Stimulated activated naive CD8-positive, alpha-beta T cell treated with anti-CD3 and anti-CD28 coated beads, Interleukin-15, Interleukin-2, amounts not matched to agents 100 U/mL and 50 U/mL, for 24 hours (primary cell): ENCODE results near the gene NUDT4B.
A peak's percentile ranks its signal among the peaks of the same experiment; 100 is the strongest.
"Not testable (repeated sequence)": the region's sequence is repeated elsewhere in the genome, so short reads cannot be mapped to it uniquely, and the experiment has no call there.

Experiments
- ATAC-seq: fragments of 150-1000 bp; cut with Tn5 transposase; one replicate; pipeline ENCODE4 v1.10.0; 2021
- DNase-seq: peaks from one replicate; pipeline ENCODE4 v3.0.0; 2021

The NUDT4B gene

GRCh38 chr1:148735538-148735937 is 13.0 kb upstream of the NUDT4B start:
- DNase-seq, result not testable (repeated sequence)
- peak; percentile 79 for ATAC-seq

GRCh38 chr1:148738667-148739066 is 9.9 kb upstream of the NUDT4B start:
- ATAC-seq, DNase-seq: not testable (repeated sequence)

DNA sequence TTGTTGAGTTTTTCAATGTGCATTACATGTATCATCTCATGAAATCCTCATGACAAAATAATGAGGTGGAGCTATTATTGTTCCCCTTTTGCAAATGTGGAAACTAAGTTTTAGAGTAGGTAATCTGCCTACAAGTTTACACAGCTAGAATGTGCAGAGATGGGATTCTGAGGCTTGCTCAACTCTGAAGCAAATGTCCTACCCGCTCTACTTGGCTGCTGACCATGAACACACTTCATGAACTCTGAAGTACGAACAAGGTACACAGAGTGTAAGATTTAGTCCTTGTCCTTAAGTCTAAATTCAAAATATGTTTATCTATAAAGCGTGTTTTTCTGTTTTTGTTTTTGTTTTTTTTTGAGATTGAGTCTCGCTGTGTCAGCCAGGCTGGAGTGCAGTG is 5.4 kb upstream of the NUDT4B start:
- DNase-seq, ATAC-seq: not testable (repeated sequence)

DNA sequence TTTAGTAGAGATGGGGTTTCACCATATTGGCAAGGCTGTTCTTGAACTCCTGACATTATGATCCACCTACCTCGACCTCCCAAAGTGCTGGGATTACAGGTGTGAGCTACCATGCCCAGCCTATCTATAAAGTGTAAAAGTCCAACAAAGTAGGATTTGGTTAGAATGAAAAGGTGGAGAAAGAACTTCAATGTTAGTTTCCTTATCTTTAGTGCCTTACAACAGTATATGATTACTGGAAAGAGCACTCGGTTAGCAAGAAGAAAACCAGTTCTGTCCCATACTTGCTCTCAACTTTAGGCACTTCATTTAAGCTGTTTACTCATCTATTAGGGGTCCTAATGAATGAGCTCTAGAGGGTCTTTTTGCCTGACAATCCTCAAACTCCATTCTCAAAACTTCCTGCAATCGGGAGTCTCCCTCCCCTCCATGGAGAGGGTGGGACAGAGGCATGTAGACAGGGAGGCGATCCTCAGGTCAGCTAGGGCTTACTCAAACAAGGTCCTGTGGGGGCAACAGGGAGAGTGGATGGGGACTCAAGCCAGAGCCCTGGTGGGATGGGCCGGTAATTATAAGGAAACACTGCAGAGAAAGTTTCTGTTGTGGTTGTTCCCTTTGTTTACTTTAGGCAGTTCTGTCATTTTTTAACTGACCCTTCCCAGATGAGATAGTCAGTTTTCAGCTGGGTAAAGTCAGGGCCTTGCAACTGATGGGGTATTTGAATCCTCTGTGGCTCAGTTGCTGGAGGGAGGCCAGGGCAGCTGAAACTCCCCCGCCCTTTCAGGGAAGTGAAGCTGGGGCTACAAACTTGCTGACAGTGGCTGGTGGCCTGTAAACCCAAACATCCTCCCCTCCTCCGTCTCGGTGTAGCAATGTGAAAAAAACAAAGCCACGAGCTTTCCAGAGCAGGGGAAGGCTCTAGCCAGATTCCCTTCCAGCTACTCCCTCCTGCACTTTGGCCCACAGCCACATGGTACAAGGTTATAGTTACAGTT is 4.6 kb upstream of the NUDT4B start:
- not testable (repeated sequence) for DNase-seq, ATAC-seq

DNA sequence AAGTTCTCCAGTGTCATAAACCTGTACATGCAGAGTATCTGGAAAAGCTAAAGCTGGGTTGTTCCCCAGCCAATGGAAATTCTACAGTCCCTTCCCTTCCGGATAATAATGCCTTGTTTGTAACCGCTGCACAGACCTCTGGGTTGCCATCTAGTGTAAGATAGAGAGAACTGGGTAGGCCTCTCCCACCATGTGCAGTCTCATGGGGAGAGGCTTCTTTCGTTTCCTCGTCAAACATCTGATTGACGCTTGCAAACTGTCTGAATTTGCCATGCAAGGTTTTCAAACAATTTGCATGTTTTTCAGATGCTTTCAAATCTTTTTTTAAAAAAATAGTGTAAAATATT is 734 bp downstream of the NUDT4B start:
- peak; percentile 98 for ATAC-seq
- not testable (repeated sequence) for DNase-seq

- DNase-seq, result not testable (repeated sequence)
- peak; percentile 51 for ATAC-seq
These were observed 7.7 kb downstream of the NUDT4B start for GRCh38 chr1:148756231-148756630.

DNA sequence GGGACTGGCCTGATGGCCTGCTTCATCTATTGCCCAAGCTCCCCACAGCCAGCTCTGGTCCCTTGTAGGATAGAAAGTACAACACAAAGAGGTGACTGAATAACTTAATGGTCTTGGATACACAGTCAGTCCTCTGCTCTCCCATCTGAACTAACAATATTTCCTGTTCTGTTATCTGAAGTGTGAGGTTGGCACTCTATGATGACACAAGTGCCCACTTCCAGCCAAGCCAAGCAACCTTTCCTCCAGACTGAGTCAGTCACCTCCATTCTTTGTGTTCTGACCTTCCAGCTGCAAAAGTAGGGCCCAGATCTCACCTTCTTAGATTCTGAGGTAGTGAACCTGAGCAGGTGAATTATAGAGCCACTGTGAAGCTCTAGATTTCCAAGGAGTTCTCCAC is 8.9 kb downstream of the NUDT4B start:
- peak; percentile 22 for ATAC-seq
- not testable (repeated sequence) for DNase-seq

DNA sequence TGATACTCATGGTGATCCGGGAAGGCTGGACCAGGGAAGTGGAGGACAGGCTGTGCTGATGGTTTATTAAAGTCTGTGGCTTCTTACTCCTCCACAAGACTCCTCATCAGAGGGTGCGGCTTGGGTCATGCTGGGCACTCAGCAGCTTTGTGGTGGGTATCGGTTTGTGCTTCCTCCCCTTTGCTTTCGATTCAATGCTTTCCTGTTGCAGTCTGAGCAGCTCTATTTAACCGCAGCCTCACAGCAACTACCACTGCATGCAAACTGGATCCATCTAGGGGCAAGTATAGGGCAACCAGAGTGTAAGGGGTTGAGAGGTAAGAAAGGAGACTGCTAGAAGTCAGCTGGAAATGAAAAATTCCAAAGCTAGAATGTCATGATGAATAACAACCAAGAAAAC is 9.8 kb downstream of the NUDT4B start:
- not testable (repeated sequence) for DNase-seq
- peak; percentile 91 for ATAC-seq

- ATAC-seq, result peak; percentile 21
- not testable (repeated sequence) for DNase-seq
These were observed 10.4 kb downstream of the NUDT4B start for GRCh38 chr1:148758925-148759324.

DNA sequence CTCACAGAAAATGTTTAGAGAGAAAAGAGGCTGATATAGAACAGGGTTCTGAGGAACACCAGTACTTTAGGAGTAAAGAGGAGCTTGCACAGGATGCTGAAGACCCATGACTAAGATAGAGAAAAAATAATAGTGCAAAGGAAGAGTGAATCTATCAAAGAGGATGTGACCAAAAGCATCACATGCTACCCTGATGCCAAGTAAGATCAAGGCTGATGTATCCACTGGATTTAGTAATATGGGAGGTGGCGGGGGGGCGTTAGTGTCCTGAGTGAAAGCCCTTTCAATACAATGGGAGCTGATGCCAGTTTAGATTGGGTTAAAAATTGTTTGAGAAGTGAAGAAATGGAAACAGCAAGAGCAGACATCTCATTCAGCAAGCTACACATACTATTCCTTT is 11.2 kb downstream of the NUDT4B start:
- ATAC-seq, result not testable (repeated sequence)
- DNase-seq, result peak; percentile 33

GRCh38 chr1:148760206-148760605 is 11.6 kb downstream of the NUDT4B start:
- not testable (repeated sequence) for ATAC-seq

DNA sequence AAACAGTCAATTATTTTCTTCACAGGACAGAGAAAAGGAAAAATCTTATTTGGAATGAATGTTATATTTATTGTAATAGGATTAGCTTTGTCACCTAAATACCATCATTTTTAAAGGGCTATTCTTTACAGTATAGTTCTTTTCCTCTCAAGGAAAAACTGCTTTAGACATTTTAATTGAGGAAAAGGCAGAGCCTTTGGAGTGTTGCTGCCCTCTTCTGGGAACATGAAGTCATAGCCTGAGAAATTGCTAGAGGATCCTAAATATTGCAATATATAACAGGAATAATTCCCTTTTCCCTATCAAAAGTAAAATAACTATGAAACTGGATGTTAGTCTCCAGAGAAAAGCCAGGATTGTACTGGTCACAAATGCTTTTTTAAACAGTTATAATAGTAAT is 12.8 kb downstream of the NUDT4B start:
- ATAC-seq, DNase-seq: not testable (repeated sequence)

More at GRCh38 chr1:148760206-148760605, 11.6 kb downstream of the NUDT4B start:
- DNase-seq, result not testable (repeated sequence)

DNA sequence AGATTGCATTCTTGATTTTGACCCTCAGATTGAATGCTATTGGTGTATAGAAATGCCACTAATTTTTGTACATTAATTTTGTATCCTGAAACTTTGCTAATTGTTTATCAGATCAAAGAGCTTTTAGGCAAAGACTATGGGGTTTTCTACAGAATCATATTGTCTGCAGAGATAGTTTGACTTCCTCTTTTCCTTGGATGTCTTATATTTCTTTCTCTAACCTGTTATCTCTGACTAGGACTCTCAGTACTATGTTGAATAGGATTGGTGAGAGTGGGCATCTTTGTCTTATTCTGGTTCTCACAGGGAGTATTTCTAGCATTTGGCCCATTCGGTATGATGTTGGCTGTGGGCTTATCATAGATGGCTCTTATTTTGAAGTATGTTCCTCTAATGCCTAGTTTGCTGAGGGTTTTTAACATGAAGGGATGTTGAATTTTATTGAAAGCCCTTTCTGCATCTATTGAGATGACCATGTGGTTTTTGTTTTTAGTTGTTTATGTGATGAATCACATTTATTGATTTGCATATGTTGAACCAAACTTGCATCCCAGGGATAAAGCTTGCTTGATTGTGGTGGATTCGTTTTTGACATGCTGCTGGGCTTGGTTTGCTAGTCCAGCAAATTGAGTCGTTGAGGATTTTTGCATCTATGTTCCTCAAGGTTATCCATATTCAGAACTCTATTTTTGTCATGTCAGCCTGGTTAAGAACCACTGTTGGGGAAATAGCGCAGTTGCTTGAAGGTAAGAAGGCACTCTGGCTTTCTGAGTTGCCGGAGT is 16.9 kb downstream of the NUDT4B start:
- not testable (repeated sequence) for DNase-seq, ATAC-seq

DNA sequence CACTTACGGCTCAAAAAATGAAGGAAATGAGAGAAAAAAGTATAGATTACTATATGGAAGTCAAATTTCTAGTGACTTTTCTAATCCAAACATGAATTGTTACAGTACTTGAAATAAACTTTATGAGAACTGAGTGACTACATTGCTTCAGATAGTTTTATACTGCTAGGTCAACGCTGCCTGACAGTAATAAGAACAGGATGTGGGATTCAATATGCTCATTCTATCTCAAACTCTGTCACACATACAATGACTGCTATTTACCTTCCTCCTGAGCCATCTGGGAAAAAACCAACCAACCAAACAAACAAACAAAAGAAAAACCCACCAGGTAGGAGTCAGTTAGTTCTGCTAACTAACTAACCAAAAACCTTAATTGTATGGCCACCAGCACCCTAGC is 20.0 kb downstream of the NUDT4B start:
- not testable (repeated sequence) for ATAC-seq, DNase-seq

DNA sequence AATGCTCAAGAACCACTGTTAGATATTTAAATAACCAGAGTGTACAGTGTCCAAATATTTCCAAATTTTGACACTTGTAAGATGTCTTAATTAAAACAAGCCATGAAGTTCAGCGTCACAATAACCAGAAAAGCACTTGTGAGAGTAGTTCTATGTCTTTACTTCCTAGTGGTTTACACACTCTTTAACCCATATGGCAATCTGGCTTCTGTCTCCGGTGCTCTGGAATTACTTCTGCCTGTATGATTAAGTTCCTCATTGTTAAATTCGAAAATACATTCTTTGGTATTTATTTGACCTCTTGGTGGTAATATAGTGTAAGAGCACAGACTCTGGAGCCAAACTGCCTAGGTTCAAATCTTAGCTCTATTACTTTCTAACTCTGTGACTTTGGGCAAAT is 20.9 kb downstream of the NUDT4B start:
- DNase-seq, result not testable (repeated sequence)

GRCh38 chr1:148773690-148774089 is 25.1 kb downstream of the NUDT4B start:
- not testable (repeated sequence) for DNase-seq, ATAC-seq

More for the DNA sequence above, 20.9 kb downstream of the NUDT4B start:
- ATAC-seq, result not testable (repeated sequence)

- ATAC-seq, DNase-seq: not testable (repeated sequence)
These were observed 25.5 kb downstream of the NUDT4B start for GRCh38 chr1:148774102-148774501.

DNA sequence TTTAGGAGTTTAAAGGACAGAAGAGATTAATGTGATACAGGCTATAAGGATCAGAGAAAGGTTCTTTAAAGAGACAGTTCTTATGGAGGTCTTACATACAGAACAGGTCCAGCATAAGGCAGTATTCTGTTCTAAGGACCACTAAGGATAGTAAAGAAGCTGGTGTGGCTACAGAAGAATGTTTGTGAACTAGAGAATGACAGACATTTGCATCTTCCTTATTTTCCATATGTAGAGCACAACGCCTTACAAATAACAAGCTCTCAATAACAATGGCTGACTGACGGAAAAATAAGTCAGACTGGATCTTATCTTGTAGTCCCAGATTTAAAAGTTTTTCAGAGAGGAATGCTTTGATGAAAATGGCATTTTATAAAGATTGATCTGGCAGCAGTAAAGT is 26.7 kb downstream of the NUDT4B start:
- ATAC-seq, DNase-seq: not testable (repeated sequence)

DNA sequence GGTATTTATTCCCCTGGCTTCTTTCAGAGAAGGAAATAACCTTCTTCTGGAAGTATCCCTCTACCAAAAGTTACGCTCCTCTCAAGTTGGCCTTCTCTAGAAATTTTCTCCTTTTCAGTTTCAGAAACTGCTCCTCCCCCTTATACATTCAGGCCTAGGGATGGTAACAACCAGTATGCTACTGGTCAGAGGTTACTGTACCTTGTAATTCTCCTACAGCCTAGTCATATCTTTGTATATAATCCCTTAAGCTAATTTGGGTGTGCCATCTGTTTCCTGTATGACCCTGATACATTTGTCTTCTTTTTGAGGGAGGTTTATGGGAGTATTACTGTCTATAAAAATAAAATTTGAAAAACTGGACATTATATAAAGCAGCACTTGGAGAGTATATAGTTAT is 29.1 kb downstream of the NUDT4B start:
- DNase-seq, ATAC-seq: not testable (repeated sequence)

DNA sequence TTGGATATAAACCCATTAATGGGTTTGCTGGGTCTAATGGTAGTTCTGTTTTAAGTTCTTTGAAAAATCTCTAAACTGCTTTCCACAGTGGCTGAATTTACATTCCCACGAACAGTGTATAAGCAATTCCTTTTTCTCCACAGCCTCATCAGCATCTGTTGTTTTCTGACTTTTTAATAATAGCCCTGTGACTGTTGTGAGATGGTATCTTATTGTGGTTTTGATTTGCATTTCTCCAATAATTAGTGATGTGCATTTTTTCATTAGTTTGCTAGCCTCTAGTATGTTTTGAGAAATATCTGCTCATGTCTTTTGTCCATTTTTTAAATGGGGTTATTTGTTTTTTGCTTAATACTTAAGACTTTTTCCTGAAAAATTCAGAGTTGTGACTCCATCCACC is 31.8 kb downstream of the NUDT4B start:
- not testable (repeated sequence) for DNase-seq, ATAC-seq

- ATAC-seq, DNase-seq: not testable (repeated sequence)
These were observed 43.0 kb downstream of the NUDT4B start for GRCh38 chr1:148791543-148792099.

DNA sequence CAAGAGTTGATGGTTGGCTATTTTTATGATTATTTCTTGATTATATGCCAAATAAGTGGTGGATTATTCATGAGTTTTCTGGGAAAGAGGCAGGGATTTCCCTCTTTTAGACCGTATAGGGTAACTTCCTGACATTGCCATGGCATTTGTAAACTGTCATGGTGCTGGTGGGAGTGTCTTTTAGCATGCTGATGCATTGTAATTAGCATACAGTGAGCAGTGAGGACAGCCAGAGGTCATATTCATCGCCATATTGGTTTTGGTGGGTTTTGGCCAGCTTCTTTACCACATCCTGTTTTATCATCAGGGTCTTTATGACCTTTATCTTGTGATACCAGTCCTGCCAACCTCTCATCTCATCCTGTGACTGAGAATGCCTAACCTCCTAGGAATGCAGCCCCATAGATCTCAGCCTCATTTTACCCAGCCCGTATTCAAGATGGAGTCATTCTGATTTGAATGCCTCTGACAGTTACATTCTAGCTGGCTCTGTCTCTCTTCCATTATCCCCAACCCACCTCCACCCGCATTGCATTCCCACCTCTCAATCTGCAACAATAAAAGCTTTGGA is 45.3 kb downstream of the NUDT4B start:
- not testable (repeated sequence) for DNase-seq
- peak; percentile 19 for ATAC-seq
